AG09319 (cell line): ENCODE data around the gene CAPS.

Experiments
- DNase-seq: peaks from one replicate; pipeline ENCODE4 v3.0.0-alpha.2; 2010; ENCODE audit warnings: low read depth; ENCODE audit errors: extremely low read depth
- CTCF ChIP-seq: IDR thresholded peaks from 2 replicates; pipeline ENCODE4 v1.5.1; 2011; ENCODE audit warnings: low read depth, mild to moderate bottlenecking, inconsistent platforms, low read length, moderate library complexity

CAPS gene

GRCh38 chr19:5949792-5950305 is 35.8 kb downstream of the CAPS start:
- no peak for DNase-seq
- no peak for TF ChIP-seq CTCF

GRCh38 chr19:5950741-5951140 is 36.7 kb downstream of the CAPS start:
- DNase-seq, result no peak

GRCh38 chr19:5951338-5951861 is 37.3 kb downstream of the CAPS start:
- no peak for DNase-seq
- TF ChIP-seq CTCF, result no peak

More at GRCh38 chr19:5950741-5951140, 36.7 kb downstream of the CAPS start:
- TF ChIP-seq CTCF, result no peak

GRCh38 chr19:5952193-5953029 is 38.4 kb downstream of the CAPS start:
- TF ChIP-seq CTCF, result no peak
- DNase-seq, result no peak

- DNase-seq, result no peak
- no peak for TF ChIP-seq CTCF
Observed at GRCh38 chr19:5953030-5953589, 39.1 kb downstream of the CAPS start.

- TF ChIP-seq CTCF, result no peak
- DNase-seq, result no peak
Observed at GRCh38 chr19:5953680-5954213, 39.7 kb downstream of the CAPS start.

- no peak for TF ChIP-seq CTCF
- no peak for DNase-seq
Observed at GRCh38 chr19:5954293-5954692, 40.2 kb downstream of the CAPS start.
